Coronary artery (tissue), 2 donors: ENCODE results near the gene CCDC194.
"Not testable (repeated sequence)": the region's sequence is repeated elsewhere in the genome, so short reads cannot be mapped to it uniquely, and the experiment has no call there.

ENCODE experiments used
- DNase-seq: peaks from one replicate; pipeline ENCODE4 v3.0.0-alpha.2; 2017; ENCODE audit warnings: low spot score
- H3K27ac ChIP-seq, 2 donors: fragments of 200-600 bp; sonication (generic); one replicate each; pipeline ENCODE4 v1.5.1; 2016 to 2019
- H3K4me3 ChIP-seq: fragments of 200-600 bp; sonication (generic); 2 replicates; pipeline ENCODE4 v1.5.1; 2016; ENCODE audit warnings: mild to moderate bottlenecking, moderate library complexity
- TF ChIP-seq, protein P1 (sequence below): fragments of 200-600 bp; sonication (generic); IDR thresholded peaks from one replicate; pipeline ENCODE4 v1.5.1; 2019; ENCODE audit warnings: antibody characterized with exemption

CCDC194 gene

DNA sequence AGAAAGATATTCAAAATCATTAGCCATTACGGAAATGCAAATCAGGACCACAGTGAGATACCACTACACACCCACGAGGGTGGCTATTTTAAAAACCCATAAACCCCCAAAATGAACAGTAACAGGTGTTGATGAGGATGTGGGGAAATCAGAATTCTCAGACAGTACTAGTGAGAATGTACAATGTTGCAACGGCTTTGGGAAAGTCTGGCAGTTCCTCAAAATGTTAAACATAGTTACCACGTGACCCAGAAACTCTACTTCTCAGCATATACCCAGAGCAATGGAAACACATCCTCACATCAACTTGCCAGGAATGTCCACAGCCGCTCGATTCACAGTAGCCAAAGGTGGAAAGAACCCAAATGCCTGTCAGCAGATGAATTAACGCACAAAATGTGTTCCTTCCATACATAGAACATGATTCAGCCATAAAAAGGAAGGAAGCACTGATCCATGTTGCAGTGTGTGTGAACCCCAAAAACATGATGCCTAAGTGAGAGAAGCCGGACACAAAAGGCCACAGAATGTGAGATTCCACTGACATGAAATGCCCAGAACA lies 23.9 kb downstream of the CCDC194 start:
- TF ChIP-seq, protein P1, sequence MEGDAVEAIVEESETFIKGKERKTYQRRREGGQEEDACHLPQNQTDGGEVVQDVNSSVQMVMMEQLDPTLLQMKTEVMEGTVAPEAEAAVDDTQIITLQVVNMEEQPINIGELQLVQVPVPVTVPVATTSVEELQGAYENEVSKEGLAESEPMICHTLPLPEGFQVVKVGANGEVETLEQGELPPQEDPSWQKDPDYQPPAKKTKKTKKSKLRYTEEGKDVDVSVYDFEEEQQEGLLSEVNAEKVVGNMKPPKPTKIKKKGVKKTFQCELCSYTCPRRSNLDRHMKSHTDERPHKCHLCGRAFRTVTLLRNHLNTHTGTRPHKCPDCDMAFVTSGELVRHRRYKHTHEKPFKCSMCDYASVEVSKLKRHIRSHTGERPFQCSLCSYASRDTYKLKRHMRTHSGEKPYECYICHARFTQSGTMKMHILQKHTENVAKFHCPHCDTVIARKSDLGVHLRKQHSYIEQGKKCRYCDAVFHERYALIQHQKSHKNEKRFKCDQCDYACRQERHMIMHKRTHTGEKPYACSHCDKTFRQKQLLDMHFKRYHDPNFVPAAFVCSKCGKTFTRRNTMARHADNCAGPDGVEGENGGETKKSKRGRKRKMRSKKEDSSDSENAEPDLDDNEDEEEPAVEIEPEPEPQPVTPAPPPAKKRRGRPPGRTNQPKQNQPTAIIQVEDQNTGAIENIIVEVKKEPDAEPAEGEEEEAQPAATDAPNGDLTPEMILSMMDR, result no peak
- no peak for DNase-seq
- H3K4me3 ChIP-seq, result peak overlapping the region; percentile 15
- peak overlapping the region in 1 of 2 donors; percentile 55 for H3K27ac ChIP-seq

DNA sequence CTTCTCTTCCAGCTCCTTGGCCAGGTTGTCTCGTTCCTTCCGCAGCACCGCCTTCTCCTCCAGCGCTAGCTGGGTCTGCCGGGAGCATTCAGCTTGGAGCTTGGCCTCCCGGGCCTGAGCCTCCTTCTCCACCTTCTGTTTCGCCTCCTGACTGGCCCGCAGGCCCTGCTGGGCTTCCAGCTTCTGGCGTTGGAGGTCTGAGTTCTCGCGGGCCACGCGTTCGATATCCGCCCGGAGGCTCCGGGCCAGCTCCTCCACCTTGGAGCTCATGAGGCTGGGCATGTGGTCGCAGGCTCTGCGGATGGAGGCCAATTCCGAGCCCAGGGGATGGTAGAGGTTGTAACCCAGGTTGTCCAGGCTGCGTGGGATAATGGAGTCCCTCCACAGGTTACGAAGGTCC lies 28.6 kb downstream of the CCDC194 start:
- TF ChIP-seq, protein P1, result no peak
- no peak for DNase-seq
- Histone ChIP-seq H3K4me3 (no peak overlapping the region), H3K27ac (no peak overlapping the region)

DNA sequence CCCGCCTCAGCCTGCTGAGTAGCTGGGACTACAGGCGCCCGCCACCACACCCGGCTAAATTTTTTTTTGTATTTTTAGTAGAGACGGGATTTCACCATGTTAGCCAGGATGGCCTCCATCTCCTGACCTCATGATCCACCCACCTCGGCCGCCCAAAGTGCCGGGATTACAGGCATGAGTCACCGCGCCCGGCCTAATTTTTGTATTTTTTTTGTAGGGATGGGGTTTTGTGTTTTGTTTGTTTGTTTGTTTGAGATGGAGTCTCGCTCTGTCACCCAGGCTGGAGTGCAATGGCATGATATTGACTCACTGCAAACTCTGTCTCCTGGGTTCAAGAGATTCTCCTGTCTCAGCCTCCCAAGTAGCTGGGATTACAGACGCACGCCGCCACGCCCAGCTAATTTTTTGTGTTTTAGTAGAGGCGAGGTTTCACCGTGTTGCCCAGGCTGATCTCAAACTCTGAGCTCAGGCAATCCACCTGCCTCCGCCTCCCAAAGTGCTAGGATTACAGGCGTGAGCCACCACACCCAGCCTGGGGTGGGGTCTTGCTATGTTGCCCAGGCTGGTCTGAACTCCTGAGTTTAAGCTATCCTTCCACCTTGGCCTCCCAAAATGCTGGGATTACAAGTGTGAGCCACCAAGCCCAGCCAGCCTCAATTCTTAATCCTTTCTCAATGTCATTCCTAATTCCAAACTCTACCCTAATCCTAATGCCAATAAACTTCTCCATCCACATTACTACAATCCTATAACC lies 30.0 kb downstream of the CCDC194 start:
- DNase-seq, H3K4me3 ChIP-seq, H3K27ac ChIP-seq: not testable (repeated sequence)

DNA sequence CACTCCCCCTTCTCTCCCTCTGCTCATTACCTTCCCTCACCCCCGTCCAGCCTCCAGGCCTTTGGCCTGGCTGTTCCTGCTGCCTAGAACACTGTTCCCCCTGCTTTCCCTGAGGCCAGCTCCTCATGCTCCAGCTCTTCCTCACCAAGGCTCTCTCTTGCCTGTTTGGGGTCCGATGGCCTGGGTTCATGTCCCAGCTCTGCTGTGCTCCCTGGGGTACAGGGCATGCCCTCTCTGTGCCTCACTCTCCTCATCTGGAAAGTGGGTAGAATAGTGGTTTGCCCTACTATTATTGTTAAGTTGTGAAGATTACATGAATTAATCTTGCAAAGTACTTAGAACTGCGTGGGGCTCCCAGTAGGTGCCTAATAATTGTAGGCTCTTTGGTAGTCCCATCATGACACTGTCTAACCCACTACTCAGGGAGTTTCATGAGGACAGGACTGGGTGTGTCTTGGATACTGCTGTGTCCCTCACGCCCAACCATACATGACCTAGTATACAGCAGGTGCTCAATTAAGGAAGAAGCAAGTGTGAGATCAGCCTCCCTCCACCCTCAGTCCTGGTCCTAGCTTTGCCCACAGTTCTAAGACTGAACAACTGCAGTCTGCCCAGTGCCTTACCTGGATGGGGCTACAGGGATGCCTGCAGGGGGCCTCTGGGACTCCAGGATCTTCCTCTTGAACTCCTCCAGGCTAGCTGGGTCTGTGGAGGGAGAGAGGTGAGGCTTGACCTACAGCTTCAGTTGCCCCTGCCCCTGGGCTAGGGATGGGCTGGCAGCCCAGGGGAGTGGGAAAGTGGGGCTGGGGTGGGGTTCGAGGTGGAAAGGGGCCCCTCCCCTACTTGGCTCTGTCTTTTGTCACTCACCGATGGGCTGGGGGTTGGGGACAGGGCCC lies 33.8 kb downstream of the CCDC194 start:
- Histone ChIP-seq H3K4me3 (no peak overlapping the region), H3K27ac (no peak overlapping the region)
- TF ChIP-seq, protein P1, result no peak
- no peak for DNase-seq

DNA sequence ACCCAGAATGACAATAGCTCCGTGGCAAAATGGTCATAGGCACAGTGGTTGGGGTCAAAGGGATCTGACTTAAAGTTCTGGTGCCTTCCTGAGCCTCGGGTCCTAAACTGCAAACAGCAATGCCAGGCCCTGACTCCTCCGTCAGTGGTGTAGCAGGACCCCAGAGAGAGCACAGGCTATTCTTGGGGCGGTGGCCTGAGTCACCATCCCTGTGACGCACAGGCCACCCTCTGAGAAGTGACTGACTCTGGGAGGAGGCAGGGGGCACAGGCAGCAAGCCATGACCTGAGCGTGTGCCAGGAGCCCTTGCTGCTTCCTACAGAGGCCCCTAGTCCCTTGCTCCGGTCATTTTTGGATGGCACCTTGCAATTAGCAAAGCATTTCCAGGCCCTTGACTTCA lies 35.6 kb downstream of the CCDC194 start:
- peak overlapping the region; percentile 24 to 27 for H3K27ac ChIP-seq
- TF ChIP-seq, protein P1, result no peak

DNA sequence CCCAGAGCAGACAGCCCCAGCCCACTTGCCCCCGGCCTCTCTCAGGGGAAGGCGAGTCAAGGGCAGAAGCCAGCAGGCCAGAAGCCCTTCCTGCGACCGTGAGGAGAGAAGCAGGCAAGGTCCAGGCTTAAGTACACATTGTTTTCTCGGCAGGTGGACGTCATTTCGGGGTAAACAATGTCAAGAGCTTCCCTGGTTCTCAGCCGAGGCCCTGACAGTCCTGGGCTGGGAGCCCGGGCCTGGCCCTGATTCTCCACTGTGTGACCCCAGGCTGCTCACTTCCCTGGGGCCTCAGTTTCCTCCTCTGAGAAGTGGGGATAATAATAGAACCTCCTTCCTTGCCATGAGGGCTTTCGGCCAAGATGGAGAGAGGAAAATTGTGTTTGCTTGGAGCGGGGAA lies 36.3 kb downstream of the CCDC194 start:
- Histone ChIP-seq H3K4me3 (no peak overlapping the region), H3K27ac (peak overlapping the region; percentile 27 to 40)
- TF ChIP-seq, protein P1, result no peak
- DNase-seq, result no peak

More for the DNA sequence above, 35.6 kb downstream of the CCDC194 start:
- DNase-seq, result no peak
- no peak overlapping the region for H3K4me3 ChIP-seq

DNA sequence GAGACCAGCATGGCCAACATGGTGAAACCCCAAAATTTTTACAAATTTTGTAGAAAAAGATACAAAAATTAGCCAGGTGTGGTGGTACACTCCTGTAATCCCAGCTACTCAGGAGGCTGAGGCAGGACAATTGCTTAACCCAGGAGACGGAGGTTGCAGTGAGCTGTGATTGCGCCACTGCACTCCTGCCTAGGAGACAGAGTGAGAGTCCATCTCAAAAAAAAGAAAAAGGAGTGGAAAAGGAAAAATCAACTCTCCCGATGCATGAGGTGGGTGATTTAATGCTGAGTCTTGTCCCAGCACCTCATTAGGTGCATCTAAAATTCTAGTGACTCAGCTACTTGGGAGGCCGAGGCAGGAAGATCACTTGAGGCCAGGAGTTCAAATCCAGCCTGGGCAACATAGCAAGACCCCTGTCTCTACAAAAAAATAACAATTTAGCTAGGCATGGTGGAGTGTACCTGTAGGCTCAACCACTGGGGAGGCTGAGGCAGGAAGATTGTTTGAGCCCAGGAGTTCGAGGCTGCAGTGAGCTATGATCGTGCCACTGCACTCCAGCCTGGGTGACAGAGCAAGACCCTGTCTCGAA lies 36.8 kb downstream of the CCDC194 start:
- Histone ChIP-seq H3K27ac (no peak overlapping the region), H3K4me3 (no peak overlapping the region)
- TF ChIP-seq, protein P1, result no peak
- DNase-seq, result no peak
